GM23338 (cell line): Measurements from ENCODE around the gene ACSF3. TPM values are rescaled to one million over a fixed set of nuclear protein-coding genes. Genes with fewer than 3 reads are reported as not detected.

Experiments used
- ATAC-seq: fragments of 200-7000 bp; cut with Tn5 transposase; 3 replicates; pipeline ENCODE4 v1.9.1; 2020
- DNase-seq: peaks from one replicate; pipeline ENCODE4 v3.0.0-alpha.2; 2015; ENCODE audit warnings: low spot score
- H2AFZ ChIP-seq: fragments of 200-600 bp; sonication (generic); 2 replicates; pipeline ENCODE4 v1.8.0; 2016; ENCODE audit warnings: antibody characterized with exemption, mild to moderate bottlenecking, moderate library complexity
- H3F3A ChIP-seq: fragments of 200-600 bp; sonication (generic); replicated peaks from 2 replicates; pipeline ENCODE4 v1.8.0; 2017; ENCODE audit warnings: antibody characterized with exemption, mixed run types, low read depth
- H3K27ac ChIP-seq: fragments of 200-600 bp; sonication (generic); 2 replicates; pipeline ENCODE4 v1.6.1; 2016; ENCODE audit warnings: low read depth
- H3K27me3 ChIP-seq: fragments of 200-600 bp; sonication (generic); 2 replicates; pipeline ENCODE4 v1.8.0; 2016; ENCODE audit warnings: mild to moderate bottlenecking, mixed run types, moderate library complexity; ENCODE audit not compliant: insufficient read depth
- H3K36me3 ChIP-seq: fragments of 200-600 bp; sonication (generic); 2 replicates; pipeline ENCODE4 v1.8.0; 2016; ENCODE audit warnings: mild to moderate bottlenecking; ENCODE audit not compliant: insufficient read depth
- H3K4me1 ChIP-seq: fragments of 200-600 bp; sonication (generic); 2 replicates; pipeline ENCODE4 v1.8.0; 2016; ENCODE audit warnings: mild to moderate bottlenecking, moderate library complexity; ENCODE audit not compliant: insufficient read depth
- H3K4me2 ChIP-seq: fragments of 200-600 bp; sonication (generic); 2 replicates; pipeline ENCODE4 v1.7.1; 2017; ENCODE audit warnings: mixed run types
- H3K4me3 ChIP-seq: fragments of 200-600 bp; sonication (generic); 2 replicates; pipeline ENCODE4 v1.6.1; 2016; ENCODE audit warnings: mixed run types
- H3K79me2 ChIP-seq: fragments of 200-600 bp; sonication (generic); replicated peaks from 2 replicates; pipeline ENCODE4 v1.8.0; 2017; ENCODE audit warnings: mild to moderate bottlenecking; ENCODE audit not compliant: insufficient read depth
- H3K9me2 ChIP-seq: fragments of 200-600 bp; sonication (generic); 2 replicates; pipeline ENCODE4 v1.8.0; 2017; ENCODE audit not compliant: insufficient read depth
- H4K20me1 ChIP-seq: fragments of 200-600 bp; sonication (generic); replicated peaks from 2 replicates; pipeline ENCODE4 v1.8.0; 2017; ENCODE audit warnings: mild to moderate bottlenecking; ENCODE audit not compliant: insufficient read depth
- H3K27ac Mint-ChIP-seq: 2 replicates; pipeline ENCODE4 v1.8.0; 2020; ENCODE audit warnings: inconsistent platforms, mild to moderate bottlenecking, moderate library complexity, mixed read lengths
- H3K27me3 Mint-ChIP-seq: 3 replicates; pipeline ENCODE4 v1.8.0; 2022; ENCODE audit warnings: low read depth, mild to moderate bottlenecking, moderate library complexity, mixed read lengths, inconsistent platforms; ENCODE audit not compliant: insufficient read depth, poor library complexity
- H3K36me3 Mint-ChIP-seq: 3 replicates; pipeline ENCODE4 v1.8.0; 2021; ENCODE audit warnings: low read depth, mild to moderate bottlenecking, inconsistent platforms, moderate library complexity, mixed read lengths
- H3K4me1 Mint-ChIP-seq: 3 replicates; pipeline ENCODE4 v1.8.0; 2020; ENCODE audit warnings: mild to moderate bottlenecking, inconsistent platforms, mixed read lengths
- H3K4me3 Mint-ChIP-seq: 3 replicates; pipeline ENCODE4 v1.8.0; 2021; ENCODE audit warnings: moderate library complexity, mild to moderate bottlenecking, inconsistent platforms, mixed read lengths
- H3K9me3 Mint-ChIP-seq: 3 replicates; pipeline ENCODE4 v1.8.0; 2020; ENCODE audit warnings: moderate library complexity, mild to moderate bottlenecking, inconsistent platforms, mixed read lengths
- CREB1 ChIP-seq: fragments of 250-450 bp; sonication (Bioruptor Pico); IDR thresholded peaks from 2 replicates; pipeline ENCODE4 v1.5.0; 2020; ENCODE audit warnings: low read depth, mild to moderate bottlenecking, moderate library complexity
- ETS1 ChIP-seq: IDR thresholded peaks from 2 replicates; pipeline ENCODE4 v1.6.1; 2016; ENCODE audit warnings: antibody characterized with exemption
- EZH2phosphoT487 ChIP-seq: fragments of 200-600 bp; sonication (generic); IDR thresholded peaks from one replicate; pipeline ENCODE4 v1.8.1; 2018; ENCODE audit warnings: antibody characterized with exemption; ENCODE audit not compliant: unreplicated experiment
- JUNB ChIP-seq: IDR thresholded peaks from one replicate; pipeline ENCODE4 v1.6.1; 2016; ENCODE audit warnings: antibody characterized with exemption; ENCODE audit not compliant: unreplicated experiment
- NANOG ChIP-seq: IDR thresholded peaks from 2 replicates; pipeline ENCODE4 v1.6.1; 2016; ENCODE audit warnings: antibody characterized with exemption, borderline replicate concordance
- POLR2AphosphoS5 ChIP-seq: IDR thresholded peaks from 2 replicates; pipeline ENCODE4 v1.6.1; 2016; ENCODE audit warnings: antibody characterized with exemption, low read depth
- REST ChIP-seq: IDR thresholded peaks from one replicate; pipeline ENCODE4 v1.6.1; 2018; ENCODE audit warnings: antibody characterized with exemption; ENCODE audit not compliant: unreplicated experiment
- STAT1 ChIP-seq: IDR thresholded peaks from one replicate; pipeline ENCODE4 v1.6.1; 2016; ENCODE audit warnings: antibody characterized with exemption; ENCODE audit not compliant: unreplicated experiment
- ZNF114 ChIP-seq: fragments of 250-450 bp; sonication (Bioruptor Pico); IDR thresholded peaks from 2 replicates; pipeline ENCODE4 v1.5.0; 2020; ENCODE audit warnings: mild to moderate bottlenecking, moderate library complexity
- ZNF331 ChIP-seq: fragments of 250-450 bp; sonication (Bioruptor Pico); IDR thresholded peaks from 2 replicates; pipeline ENCODE4 v1.5.0; 2020; ENCODE audit warnings: low read depth, mild to moderate bottlenecking, moderate library complexity
- ZNF462 ChIP-seq: fragments of 250-450 bp; sonication (Bioruptor Pico); IDR thresholded peaks from 2 replicates; pipeline ENCODE4 v1.5.0; 2020; ENCODE audit warnings: mild to moderate bottlenecking, moderate library complexity
- polyA plus RNA-seq: library from polyadenylated mRNA; unstranded; fragments of >200 nt; fragmentation: Nextera tagmentation; extraction: Ambion mirVana; gene quantifications from 2 replicates; pipeline ENCODE4 v1.2.1, GENCODE V29; 2016
- total RNA-seq: library from RNA; depleted of rRNA; stranded (reverse); fragments of >200 nt; shearing (Covaris generic); gene quantifications from 2 replicates; pipeline ENCODE4 v1.2.3, GENCODE V29; 2014

ACSF3 gene
- total and polyA plus RNA-seq, 2 experiments from 2014 or later: 12.8 to 23.1 TPM

- TF ChIP-seq ZNF114 (CRISPR knock-in tag) (no peak), ETS1 (no peak), POLR2AphosphoS5 (no peak), CREB1 (no peak), JUNB (no peak)
Measured at GRCh38 chr16:89189358-89190025, 95.8 kb downstream of the ACSF3 start (continued).

- Mint-ChIP-seq H3K36me3 (no peaks in the 10 kb centered on the region), H3K4me3 (no peak overlapping the region; the same call in 1 of the 3 replicates)
- ATAC-seq: no peak
Measured at GRCh38 chr16:89190150-89190958, 96.7 kb downstream of the ACSF3 start.

More at GRCh38 chr16:89190150-89190958, 96.7 kb downstream of the ACSF3 start:
- no peak overlapping the region for H3K27ac Mint-ChIP-seq
- Histone ChIP-seq H3K79me2 (no peaks in the 10 kb centered on the region), H4K20me1 (no peaks in the 10 kb centered on the region), H3K4me2 (no peak overlapping the region), H3K4me3 (no peak overlapping the region), H3K36me3 (no peaks in the 10 kb centered on the region), H3K4me1 (no peaks in the 10 kb centered on the region), H3K27me3 (no peaks in the 10 kb centered on the region), H3F3A (no peaks in the 10 kb centered on the region), H3K27ac (no peak overlapping the region), H3K9me2 (no peaks in the 10 kb centered on the region), H2AFZ (no peak overlapping the region)
- no peaks in the 10 kb centered on the region for H3K4me1 Mint-ChIP-seq
- H3K27me3 Mint-ChIP-seq: peaks cover 16% of the 10 kb centered on the region
- peaks cover 8% of the 10 kb centered on the region; the same call in 2 of the 3 replicates for H3K9me3 Mint-ChIP-seq
- DNase-seq: no peak
- TF ChIP-seq EZH2phosphoT487: no peak
- no peak for TF ChIP-seq JUNB
- TF ChIP-seq ETS1: no peak
- TF ChIP-seq CREB1: no peak
- no peak for TF ChIP-seq ZNF331 (CRISPR knock-in tag)
- TF ChIP-seq ZNF462 (CRISPR knock-in tag): no peak
- no peak for TF ChIP-seq NANOG
- TF ChIP-seq STAT1: no peak
- no peak for TF ChIP-seq POLR2AphosphoS5
- TF ChIP-seq REST: no peak
- TF ChIP-seq ZNF114 (CRISPR knock-in tag): no peak
